Adipose tissue (tissue), 3 donors: Measurements from ENCODE around the gene ETS1. TPM values are rescaled to one million over a fixed set of nuclear protein-coding genes. Genes with fewer than 3 reads are reported as not detected.
"Not testable (repeated sequence)": the region's sequence is repeated elsewhere in the genome, so short reads cannot be mapped to it uniquely, and the experiment has no call there.

Experiments
- H3K27ac ChIP-seq: one replicate; pipeline ENCODE4 v1.5.1; 2013; ENCODE audit warnings: low read depth, low read length
- WGBS, 3 donors: extraction: QIAGEN DNeasy Blood & Tissue Kit; methylation state at CpG; one replicate each; pipeline ENCODE4 v1.1.7; 2013; 5-methylcytosine and 5-hydroxymethylcytosine counted together
- polyA plus RNA-seq, 3 donors: library from polyadenylated mRNA; stranded (reverse); fragments of 200-250 nt; gene quantifications; one replicate each; pipeline ENCODE4 v1.2.3, GENCODE V29; 2013
- donor health status: healthy with polysubstance abuse.
- donor health status: Bipolar disorder and iron deficiency.
- donor health status: healthy.

The ETS1 gene
- polyA plus RNA-seq, 3 donors: 13.7 to 89.4 (median 51.5) TPM

- WGBS, 3 donors: 78 to 90% (median 82%) methylated on average over 21 of the region's 21 CpGs
- H3K27ac ChIP-seq: no peak overlapping the region
These were observed 136.3 kb downstream of the ETS1 start for GRCh38 chr11:128450882-128451651.

DNA sequence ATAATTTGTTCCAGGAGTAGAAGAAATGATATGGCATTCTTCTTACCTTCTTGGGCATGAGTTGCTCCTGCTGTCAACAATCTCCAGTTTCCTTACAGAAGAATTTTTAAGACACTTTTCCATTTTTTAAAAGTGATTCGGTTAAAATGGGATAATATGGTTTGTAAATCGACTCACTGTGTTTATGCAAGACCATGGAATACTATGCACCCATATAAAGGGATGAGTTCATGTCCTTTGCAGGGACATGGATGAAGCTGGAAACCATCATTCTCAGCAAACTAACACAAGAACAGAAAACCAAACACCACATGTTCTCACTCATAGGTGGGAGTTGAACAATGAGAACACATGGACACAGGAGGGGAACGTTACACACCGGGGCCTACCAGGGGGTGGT lies 136.9 kb downstream of the ETS1 start:
- H3K27ac ChIP-seq: not testable (repeated sequence)
- WGBS, 3 donors: 71 to 96% (median 95%) methylated on average over 4 of the region's 4 CpGs

DNA sequence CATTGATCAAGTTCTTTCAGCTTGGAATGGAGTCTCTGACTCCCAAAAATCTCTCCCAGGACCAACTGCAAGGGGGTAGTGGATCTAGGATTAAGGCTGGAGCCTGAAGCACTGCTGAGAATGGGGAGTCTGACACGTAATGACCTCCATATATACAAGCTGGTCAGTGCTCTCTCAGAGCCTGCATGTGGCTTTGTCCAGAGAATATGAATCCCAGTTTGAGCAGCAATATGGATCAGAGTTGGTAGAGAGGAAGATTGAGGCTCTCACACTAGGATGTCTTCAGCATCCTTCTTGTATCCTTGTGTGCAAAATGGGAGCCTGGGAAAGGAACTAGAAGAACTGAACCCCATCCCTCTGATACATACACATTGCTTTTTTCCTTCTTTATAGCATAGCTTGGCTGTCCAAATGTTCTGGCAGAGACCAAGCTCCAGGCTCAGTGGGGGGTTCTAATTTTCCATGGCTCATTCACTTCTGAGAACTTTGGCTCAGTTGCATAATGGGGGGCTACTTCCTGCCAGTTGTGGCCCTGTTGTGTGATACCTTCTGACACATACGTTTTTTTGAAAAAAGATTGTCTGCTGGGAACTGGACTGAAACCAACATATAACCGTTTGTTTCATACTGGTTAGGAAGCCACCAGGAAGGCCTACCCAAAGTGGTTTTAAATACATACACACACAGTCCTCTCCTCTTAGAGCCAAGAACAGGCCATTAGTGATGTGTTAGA lies 138.2 kb downstream of the ETS1 start:
- 62 to 83% (median 65%) methylated on average over 3 of the region's 3 CpGs for WGBS, 3 donors
- H3K27ac ChIP-seq: no peak overlapping the region

- no peak overlapping the region for H3K27ac ChIP-seq
These were observed 139.0 kb downstream of the ETS1 start for GRCh38 chr11:128448200-128448886.

DNA sequence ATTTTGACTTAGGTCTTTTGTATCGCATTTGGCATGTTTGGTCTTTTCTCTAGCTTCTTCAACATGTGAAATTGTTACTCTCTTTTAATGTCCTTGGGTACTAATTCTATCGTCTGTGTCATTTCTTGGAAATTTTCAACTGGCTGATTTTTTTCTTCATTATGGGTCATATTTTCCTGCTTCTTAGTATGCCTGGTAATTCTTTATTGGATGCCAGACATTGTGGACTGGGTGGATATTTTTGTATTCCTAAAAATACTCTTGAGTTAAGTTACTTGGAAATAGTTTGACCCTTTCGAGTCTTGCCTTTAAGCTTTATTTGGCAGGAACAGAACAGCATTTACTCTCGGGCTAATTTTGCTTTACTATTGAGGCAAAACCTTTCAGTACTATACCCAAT lies 140.1 kb downstream of the ETS1 start:
- no peak overlapping the region for H3K27ac ChIP-seq
- 79 to 94% (median 82%) methylated on average over 4 of the region's 4 CpGs for WGBS, 3 donors

More at GRCh38 chr11:128448200-128448886, 139.0 kb downstream of the ETS1 start:
- WGBS, 3 donors: 57 to 92% (median 91%) methylated on average over 7 of the region's 7 CpGs

DNA sequence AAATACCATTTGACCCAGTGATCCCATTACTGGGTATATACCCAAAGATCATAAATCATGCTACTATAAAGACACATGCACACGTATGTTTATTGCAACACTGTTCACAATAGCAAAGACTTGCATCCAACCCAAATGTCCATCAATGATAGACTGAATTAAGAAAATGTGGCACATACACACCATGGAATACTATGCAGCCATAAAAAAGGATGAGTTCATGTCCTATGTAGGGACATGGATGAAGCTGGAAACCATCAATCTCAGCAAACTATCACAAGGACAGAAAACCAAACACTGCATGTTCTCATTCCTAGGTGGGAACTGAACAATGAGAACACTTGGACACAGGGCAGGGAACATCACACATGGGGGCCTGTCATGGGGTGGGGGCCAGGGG lies 141.4 kb downstream of the ETS1 start:
- WGBS, 3 donors: 94 to 100% (median 96%) methylated on average over 1 of the region's 1 CpG
- H3K27ac ChIP-seq: not testable (repeated sequence)

GRCh38 chr11:128437136-128437535 lies 150.2 kb downstream of the ETS1 start:
- 58 to 80% (median 59%) methylated on average over 2 of the region's 2 CpGs for WGBS, 3 donors
- no peak overlapping the region for H3K27ac ChIP-seq

DNA sequence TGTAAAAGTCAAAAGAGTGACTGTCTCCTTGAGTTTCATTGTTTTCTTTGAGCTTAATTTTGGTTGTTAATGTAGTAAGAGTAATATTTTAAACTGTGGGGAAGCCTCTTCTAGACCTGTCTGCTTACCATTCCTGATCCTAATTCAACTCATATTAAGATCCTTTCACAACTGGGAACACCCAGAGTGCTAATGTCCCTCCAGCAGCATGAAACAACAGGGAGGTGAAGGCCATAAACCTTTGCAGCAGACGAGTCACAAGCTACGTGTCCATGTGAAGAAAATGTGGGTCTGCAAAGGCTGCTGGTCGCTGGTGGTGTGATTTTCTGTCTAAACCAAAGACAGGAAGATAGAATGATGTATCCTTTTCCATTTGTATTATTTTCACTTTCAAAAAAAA lies 152.5 kb downstream of the ETS1 start:
- H3K27ac ChIP-seq: no peak overlapping the region
- 76 to 93% (median 90%) methylated on average over 3 of the region's 3 CpGs for WGBS, 3 donors

DNA sequence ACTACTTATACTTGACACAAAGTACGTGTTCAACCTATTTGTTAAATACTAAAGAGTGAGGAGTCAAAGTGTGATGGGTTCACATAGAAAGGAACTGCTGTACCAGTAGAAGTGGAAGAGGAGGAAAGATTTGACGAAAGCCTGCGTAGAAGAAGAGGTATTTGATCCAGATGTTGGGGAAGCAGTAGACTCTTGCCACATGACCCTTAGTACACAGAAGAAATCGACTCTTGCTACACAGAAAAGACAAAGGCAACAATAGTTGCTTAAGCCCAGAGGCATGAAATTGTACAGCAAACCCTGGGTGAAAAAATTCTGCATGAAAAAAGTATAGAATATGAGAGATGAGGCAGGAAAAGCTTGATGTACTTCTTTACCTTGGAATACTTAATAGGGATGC lies 152.9 kb downstream of the ETS1 start:
- 71 to 90% (median 80%) methylated on average over 4 of the region's 4 CpGs for WGBS, 3 donors
- H3K27ac ChIP-seq: no peak overlapping the region

DNA sequence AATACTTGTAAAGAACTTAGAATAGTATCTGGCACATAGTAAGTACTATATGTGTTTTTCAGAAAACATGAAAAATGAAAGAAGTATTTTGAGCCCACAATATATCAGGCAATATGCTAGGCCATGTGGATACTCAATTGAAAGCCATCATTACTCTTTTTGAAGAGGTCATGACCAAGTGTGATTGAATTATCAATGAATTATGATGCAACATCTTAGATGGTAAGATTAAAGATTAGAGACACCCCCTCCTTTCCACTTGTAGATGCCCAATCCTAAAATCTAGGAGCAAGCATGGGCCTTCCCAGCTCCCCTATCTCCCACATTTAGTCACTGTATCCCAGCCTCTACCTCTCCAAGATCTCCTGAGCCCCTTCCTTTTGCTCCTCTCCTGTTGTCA lies 154.4 kb downstream of the ETS1 start:
- no peak overlapping the region for H3K27ac ChIP-seq

GRCh38 chr11:128431931-128432330 lies 155.4 kb downstream of the ETS1 start:
- whole genome bisulfite sequencing, 3 donors: 70 to 79% (median 75%) methylated on average over 4 of the region's 4 CpGs
- no peak overlapping the region for H3K27ac ChIP-seq

DNA sequence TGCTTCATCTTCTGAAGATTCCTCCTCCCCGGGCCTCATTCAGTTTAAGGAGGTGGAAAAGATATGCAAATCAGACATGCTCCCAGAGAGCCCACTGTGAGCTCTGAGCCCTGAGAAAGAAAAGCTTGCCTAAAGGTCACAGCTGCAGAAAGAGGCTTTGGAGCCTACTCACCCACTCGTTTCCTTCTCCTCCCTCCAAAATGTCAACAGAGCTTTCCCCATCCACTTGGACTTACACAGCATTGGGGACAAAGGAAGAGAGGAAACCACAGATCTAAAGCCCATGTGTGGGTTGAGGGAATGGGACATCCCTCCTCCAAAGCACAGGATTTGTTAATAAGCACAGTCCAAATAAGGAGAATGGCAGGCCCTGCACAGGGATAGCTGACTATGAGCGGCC lies 158.4 kb downstream of the ETS1 start:
- 47 to 80% (median 62%) methylated on average over 3 of the region's 3 CpGs for WGBS, 3 donors
- no peak overlapping the region for H3K27ac ChIP-seq

DNA sequence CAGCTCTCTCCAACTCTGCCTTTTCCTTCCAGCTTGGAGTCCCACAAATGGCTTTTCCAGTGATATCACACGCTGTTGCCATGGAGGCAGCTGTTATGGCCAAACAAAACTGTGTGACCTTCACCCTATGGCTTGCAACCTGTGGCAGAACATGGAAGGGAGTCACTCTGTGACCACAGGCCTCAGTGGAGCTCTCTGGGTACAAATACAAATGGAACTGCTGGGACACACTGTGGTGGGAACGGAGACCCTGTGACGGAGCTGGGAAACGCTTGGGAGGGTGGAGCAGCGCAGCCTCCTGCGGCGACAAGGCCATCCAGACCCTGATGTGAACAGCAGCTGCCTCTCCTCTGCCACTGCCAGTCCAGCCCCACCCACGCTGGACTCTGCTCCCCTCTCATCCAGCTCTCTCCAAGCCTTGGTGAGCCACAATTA lies 162.5 kb downstream of the ETS1 start:
- no peak overlapping the region for H3K27ac ChIP-seq
- 57 to 62% (median 59%) methylated on average over 8 of the region's 8 CpGs for whole genome bisulfite sequencing, 3 donors

DNA sequence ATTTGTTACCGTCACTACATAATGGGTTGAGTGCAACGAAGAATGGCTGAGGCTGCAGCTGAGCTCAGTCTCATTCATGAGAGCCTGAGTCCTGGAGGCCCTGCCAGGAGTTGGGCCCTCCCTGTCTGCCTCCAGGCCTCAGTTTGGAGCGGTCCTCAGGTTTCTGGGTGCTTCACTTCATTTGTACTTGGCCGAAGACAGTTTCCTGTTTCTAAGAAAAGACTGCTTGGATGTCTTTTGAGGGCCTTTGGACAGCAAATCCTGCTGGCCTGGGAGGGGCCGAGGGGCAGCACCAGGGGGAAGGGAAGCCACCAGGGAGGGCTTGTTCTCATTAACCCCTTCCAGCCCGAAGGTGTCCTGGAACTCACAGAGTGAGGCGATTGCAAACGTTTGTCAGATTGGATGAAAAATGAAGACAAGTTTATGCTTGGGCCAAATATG lies 163.1 kb downstream of the ETS1 start:
- WGBS, 3 donors: 31 to 51% (median 40%) methylated on average over 8 of the region's 8 CpGs
- H3K27ac ChIP-seq: no peak overlapping the region

GRCh38 chr11:128422576-128423370 lies 164.6 kb downstream of the ETS1 start:
- WGBS, 3 donors: 80 to 83% (median 82%) methylated on average over 16 of the region's 16 CpGs
- H3K27ac ChIP-seq: no peak overlapping the region

- H3K27ac ChIP-seq: no peak overlapping the region
- 83 to 96% (median 89%) methylated on average over 6 of the region's 6 CpGs for WGBS, 3 donors
These were observed 165.6 kb downstream of the ETS1 start for GRCh38 chr11:128421577-128422330.

DNA sequence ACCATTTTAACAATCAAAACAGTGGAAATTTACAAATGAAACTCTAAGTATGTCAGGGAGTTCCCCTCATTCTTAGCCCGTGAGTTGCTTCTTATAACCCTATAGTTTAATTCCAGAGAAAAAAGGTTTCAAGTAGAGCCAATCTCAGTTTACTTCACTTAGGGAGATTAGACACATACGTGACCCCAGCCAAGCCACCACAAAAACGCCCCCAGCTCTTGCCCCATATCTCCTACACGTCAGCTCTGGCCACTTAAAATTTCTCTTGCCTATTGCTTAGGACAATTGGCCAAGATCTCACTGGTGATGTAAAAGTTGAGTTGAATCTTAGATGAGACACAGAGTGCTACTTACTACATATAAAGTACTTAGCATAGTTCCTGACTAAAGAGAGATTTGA lies 166.4 kb downstream of the ETS1 start:
- 55 to 84% (median 57%) methylated on average over 4 of the region's 4 CpGs for WGBS, 3 donors
- H3K27ac ChIP-seq: no peak overlapping the region

- H3K27ac ChIP-seq: no peak overlapping the region
- WGBS, 3 donors: 71 to 86% (median 83%) methylated on average over 4 of the region's 4 CpGs
These were observed 167.1 kb downstream of the ETS1 start for GRCh38 chr11:128420265-128420664.
